PC-9 (cell line): Measurements from ENCODE around the gene FANCB.

ENCODE experiments used
- CTCF ChIP-seq: fragments of 200-600 bp; sonication (generic); conservative IDR thresholded peaks from 2 replicates; pipeline ENCODE4 v1.6.1; 2017; ENCODE audit warnings: mixed run types, antibody characterized with exemption, mild to moderate bottlenecking, moderate library complexity
- EZH2 ChIP-seq: fragments of 200-600 bp; sonication (generic); IDR thresholded peaks from 2 replicates; pipeline ENCODE4 v1.8.0; 2017; ENCODE audit warnings: antibody characterized with exemption, low read depth

GRCh38 chrX:14826319-14826718 is 46.5 kb downstream of the FANCB start:
- TF ChIP-seq CTCF (no peak), EZH2 (no peak)
